Measurements from ENCODE around the gene ITGA8. TPM values are rescaled to one million over a fixed set of nuclear protein-coding genes. Genes with fewer than 3 reads are reported as not detected.
A peak's percentile ranks its signal among the peaks of the same experiment; 100 is the strongest.

The ITGA8 gene
- total and polyA plus RNA-seq, 4 donors = 149 to 885 (median 426) TPM

DNA sequence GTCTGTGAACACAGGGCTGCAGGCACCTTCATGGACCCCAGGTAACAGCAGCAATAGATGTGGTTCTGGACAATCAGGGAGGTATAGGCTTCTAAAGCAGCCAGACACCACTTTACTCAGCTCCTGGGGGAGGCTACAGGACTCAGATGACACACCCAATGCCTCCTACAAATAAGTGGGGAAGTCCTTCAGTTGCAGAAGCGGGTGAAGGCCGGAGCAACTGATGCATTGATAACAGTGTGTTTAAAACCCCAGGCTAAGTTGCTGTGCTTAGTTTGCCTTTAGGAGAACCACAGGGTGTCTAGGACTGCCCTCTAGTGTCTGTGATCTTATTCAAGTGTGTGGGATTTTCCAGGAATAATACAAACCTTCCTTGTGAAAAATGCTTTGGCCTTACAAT lies 5.9 kb upstream of the ITGA8 start:
- intact Hi-C loops (cut with DNase I) = loop anchor here in 1 of 2 donors (5.0 kb wide), 1 partner anchor 62 kb away; no protein-coding TSS in a partner anchor
- 0% methylated on average over 2 of the region's 2 CpGs for WGBS, 2 donors
- DNase-seq (no peak), ATAC-seq (ENCODE audit: low FRiP score) (peak; percentile 84)
- no peaks in the 10 kb centered on the region for H3K27me3 ChIP-seq (ENCODE audit: control insufficient read depth in 1 of 2, insufficient read depth in 2 of 2, low read length in 1 of 2)
- H3K9me3 ChIP-seq (ENCODE audit: control insufficient read depth, low read length) = no peaks in the 10 kb centered on the region
- no peak overlapping the region for H3K4me3 ChIP-seq (ENCODE audit: low read length in 2 of 2)
- H3K36me3 ChIP-seq (ENCODE audit: control insufficient read depth in 1 of 2, insufficient read depth in 2 of 2, low read length in 1 of 2) = no peaks in the 10 kb centered on the region
- H3K4me1 ChIP-seq (ENCODE audit: control insufficient read depth in 1 of 2, insufficient read depth in 2 of 2, low read length in 2 of 2) = peaks cover 0 to 8% of the 10 kb centered on the region in 2 donors
- H3K27ac ChIP-seq (ENCODE audit: low read depth in 1 of 2, low read length in 2 of 2) = peak overlapping the region; percentile 69 to 87

DNA sequence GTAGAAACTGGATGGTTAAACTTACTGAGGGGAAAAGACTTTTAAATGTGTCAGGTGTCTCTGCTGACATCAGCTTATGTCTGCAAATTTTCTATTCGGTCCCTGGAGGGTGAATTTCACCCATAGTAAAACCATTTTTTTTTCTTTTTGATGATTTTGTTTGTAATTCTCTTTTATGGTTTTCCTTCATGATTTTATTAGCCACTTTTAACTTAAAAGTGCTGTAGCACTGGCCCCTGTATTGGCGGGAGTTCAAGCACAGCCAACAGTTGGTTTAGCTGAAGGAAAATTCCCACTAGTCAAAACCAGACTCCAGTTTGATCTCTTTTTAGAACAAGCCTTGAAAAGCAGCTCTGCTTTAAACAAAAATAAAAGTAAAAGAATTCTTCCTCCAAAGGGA lies 5.0 kb upstream of the ITGA8 start:
- no peak for ATAC-seq (ENCODE audit: low FRiP score)
- Histone ChIP-seq H3K9me3 (ENCODE audit: control insufficient read depth, low read length) (no peaks in the 10 kb centered on the region), H3K36me3 (ENCODE audit: control insufficient read depth in 1 of 2, insufficient read depth in 2 of 2, low read length in 1 of 2) (no peaks in the 10 kb centered on the region), H3K4me1 (ENCODE audit: control insufficient read depth in 1 of 2, insufficient read depth in 2 of 2, low read length in 2 of 2) (peaks cover 0 to 8% of the 10 kb centered on the region in 2 donors), H3K27ac (ENCODE audit: low read depth in 1 of 2, low read length in 2 of 2) (peak overlapping the region; percentile 60 to 87), H3K4me3 (ENCODE audit: low read length in 2 of 2) (no peak overlapping the region), H3K27me3 (ENCODE audit: control insufficient read depth in 1 of 2, insufficient read depth in 2 of 2, low read length in 1 of 2) (no peaks in the 10 kb centered on the region)
- 6 to 8% methylated on average over 2 of the region's 2 CpGs for WGBS, 2 donors
- intact Hi-C loops (cut with DNase I) = loop anchor here (5.0 kb wide), 3 partner anchors 58 to 98 kb away; no protein-coding TSS in a partner anchor
- DNase-seq = no peak

DNA sequence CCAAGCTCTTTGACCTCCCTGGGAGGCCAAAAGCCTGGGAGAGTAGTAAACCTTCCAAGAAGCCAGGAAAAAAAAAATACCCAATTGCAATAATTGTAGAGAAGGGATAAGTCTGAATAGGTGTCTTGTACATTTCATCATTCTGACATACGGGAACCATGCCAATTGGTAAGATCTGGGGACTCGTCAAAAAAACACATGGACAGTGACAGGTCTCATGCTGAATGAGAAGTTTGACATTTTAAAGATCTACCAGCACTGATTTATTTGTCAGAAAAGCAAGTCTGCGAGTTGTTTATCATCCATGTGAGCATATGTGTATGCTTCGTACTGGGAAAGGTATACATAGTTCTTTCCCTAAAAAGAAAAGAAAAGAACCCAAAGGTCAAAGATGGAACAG lies 4.1 kb upstream of the ITGA8 start:
- 8 to 10% methylated on average over 4 of the region's 4 CpGs for WGBS, 2 donors
- peak overlapping the region; percentile 78 to 86 for H3K27ac ChIP-seq (ENCODE audit: low read depth in 1 of 2, low read length in 2 of 2)
- intact Hi-C loops (cut with DNase I) = loop anchor here (5.0 kb wide), 2 partner anchors 58 to 98 kb away; no protein-coding TSS in a partner anchor
- ATAC-seq (ENCODE audit: low FRiP score) (no peak), DNase-seq (no peak)
- H3K9me3 ChIP-seq (ENCODE audit: control insufficient read depth, low read length) = no peaks in the 10 kb centered on the region
- H3K4me1 ChIP-seq (ENCODE audit: control insufficient read depth in 1 of 2, insufficient read depth in 2 of 2, low read length in 2 of 2) = peaks cover 0 to 8% of the 10 kb centered on the region in 2 donors
- H3K36me3 ChIP-seq (ENCODE audit: control insufficient read depth in 1 of 2, insufficient read depth in 2 of 2, low read length in 1 of 2) = no peaks in the 10 kb centered on the region
- no peaks in the 10 kb centered on the region for H3K27me3 ChIP-seq (ENCODE audit: control insufficient read depth in 1 of 2, insufficient read depth in 2 of 2, low read length in 1 of 2)
- H3K4me3 ChIP-seq (ENCODE audit: low read length in 2 of 2) = no peak overlapping the region

DNA sequence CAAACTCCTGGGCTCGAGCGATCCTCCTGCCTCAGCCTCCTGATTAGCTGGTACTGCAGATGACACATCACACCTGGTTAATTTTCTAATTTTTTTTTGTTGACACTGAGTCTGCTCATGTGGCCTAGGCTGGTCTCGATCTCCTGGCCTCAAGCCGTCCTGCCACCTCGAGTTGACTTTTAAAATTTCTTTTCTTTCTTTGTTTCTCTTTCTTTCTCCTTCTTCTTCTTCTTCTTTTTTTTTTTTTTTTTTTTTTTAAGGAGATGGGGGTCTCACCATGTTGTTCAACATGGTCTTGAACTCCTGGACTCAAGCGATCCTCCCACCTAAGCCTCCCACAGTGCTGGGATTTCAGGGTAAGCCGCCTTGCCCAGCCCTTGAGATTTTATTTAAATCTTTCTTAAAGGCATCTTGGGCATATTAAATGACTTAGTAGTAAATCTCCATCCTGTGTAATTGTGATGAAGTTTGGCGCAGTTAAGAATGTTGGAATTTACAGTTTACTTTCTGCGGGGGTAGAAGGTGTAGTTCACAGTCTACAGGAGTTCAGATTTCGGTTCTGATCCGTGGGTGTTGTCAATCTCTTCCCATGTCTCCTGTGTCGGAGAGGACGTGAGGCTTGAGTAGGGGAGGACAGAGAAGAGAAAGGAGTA lies 1.0 kb upstream of the ITGA8 start:
- Histone ChIP-seq H3K9me3 (ENCODE audit: control insufficient read depth, low read length) (no peaks in the 10 kb centered on the region), H3K27ac (ENCODE audit: low read depth in 1 of 2, low read length in 2 of 2) (peak overlapping the region; percentile 45 to 48), H3K4me3 (ENCODE audit: low read length in 2 of 2) (no peak overlapping the region), H3K4me1 (ENCODE audit: control insufficient read depth in 1 of 2, insufficient read depth in 2 of 2, low read length in 2 of 2) (peaks cover 0 to 8% of the 10 kb centered on the region in 2 donors), H3K36me3 (ENCODE audit: control insufficient read depth in 1 of 2, insufficient read depth in 2 of 2, low read length in 1 of 2) (peaks cover 0 to under 1% of the 10 kb centered on the region in 2 donors), H3K27me3 (ENCODE audit: control insufficient read depth in 1 of 2, insufficient read depth in 2 of 2, low read length in 1 of 2) (no peaks in the 10 kb centered on the region)
- ATAC-seq (ENCODE audit: low FRiP score) (no peak), DNase-seq (no peak)
- WGBS, 2 donors = 92 to 94% methylated on average over 13 of the region's 13 CpGs
- intact Hi-C loops (cut with DNase I) = loop anchor here (2.0 to 5.0 kb wide), 3 partner anchors 62 to 104 kb away; no protein-coding TSS in a partner anchor

DNA sequence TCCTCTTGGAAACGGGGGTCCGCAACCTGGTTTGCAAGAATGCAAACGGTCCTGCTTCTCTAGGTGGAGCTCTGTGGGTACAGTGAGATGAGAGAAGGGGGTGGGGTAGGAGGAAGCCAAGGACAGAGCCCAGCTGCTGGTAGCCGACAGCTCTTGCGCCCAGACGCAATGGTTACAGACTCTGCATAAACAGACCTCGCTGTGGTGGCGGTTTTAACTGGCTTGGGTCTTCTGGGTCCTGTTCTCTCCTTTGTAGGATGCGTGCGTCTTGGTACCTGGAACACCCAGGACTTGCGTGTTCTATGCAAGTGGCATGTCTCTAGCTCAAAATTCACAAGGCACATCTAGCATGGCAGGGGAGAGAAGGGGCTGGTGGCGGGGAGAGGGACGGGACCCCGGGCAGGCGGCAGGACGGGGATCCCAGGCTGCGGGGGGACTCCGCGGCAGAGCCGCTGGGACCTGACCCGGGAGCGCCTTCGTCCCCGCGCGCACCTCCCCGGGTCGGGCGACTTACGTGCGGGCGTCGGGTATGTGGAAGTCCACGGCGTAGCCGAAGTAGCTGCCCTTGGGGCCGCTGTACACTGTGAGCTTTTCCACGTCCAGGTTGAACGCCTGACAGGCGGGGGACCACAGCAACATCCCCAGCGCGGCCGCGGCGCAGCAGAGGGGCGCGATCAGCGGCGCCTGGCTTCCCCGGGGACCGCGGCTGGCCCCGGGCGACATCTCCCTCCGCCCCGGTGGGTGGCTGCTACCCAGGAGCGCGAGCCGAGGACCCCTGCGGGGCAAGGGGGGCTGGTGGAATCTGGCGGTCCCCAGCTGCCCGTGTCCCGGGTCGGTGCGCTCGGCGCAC lies 448 bp downstream of the ITGA8 start:
- DNase-seq (no peak), ATAC-seq (ENCODE audit: low FRiP score) (peak; percentile 74)
- peak overlapping the region; percentile 95 for H3K4me3 ChIP-seq (ENCODE audit: low read length in 2 of 2)
- H3K27ac ChIP-seq (ENCODE audit: low read depth in 1 of 2, low read length in 2 of 2) = peak overlapping the region; percentile 16 to 61
- intact Hi-C loops (cut with DNase I) = loop anchor here (2.0 to 10.0 kb wide), 5 partner anchors 74 to 287 kb away; no protein-coding TSS in a partner anchor
- H3K9me3 ChIP-seq (ENCODE audit: control insufficient read depth, low read length) = no peaks in the 10 kb centered on the region
- H3K36me3 ChIP-seq (ENCODE audit: control insufficient read depth in 1 of 2, insufficient read depth in 2 of 2, low read length in 1 of 2) = peaks cover 0 to 5% of the 10 kb centered on the region in 2 donors
- H3K27me3 ChIP-seq (ENCODE audit: control insufficient read depth in 1 of 2, insufficient read depth in 2 of 2, low read length in 1 of 2) = no peaks in the 10 kb centered on the region
- WGBS, 2 donors = 0 to 1% methylated on average over 55 to 67 of the region's 67 CpGs
- H3K4me1 ChIP-seq (ENCODE audit: control insufficient read depth in 1 of 2, insufficient read depth in 2 of 2, low read length in 2 of 2) = no peaks in the 10 kb centered on the region

DNA sequence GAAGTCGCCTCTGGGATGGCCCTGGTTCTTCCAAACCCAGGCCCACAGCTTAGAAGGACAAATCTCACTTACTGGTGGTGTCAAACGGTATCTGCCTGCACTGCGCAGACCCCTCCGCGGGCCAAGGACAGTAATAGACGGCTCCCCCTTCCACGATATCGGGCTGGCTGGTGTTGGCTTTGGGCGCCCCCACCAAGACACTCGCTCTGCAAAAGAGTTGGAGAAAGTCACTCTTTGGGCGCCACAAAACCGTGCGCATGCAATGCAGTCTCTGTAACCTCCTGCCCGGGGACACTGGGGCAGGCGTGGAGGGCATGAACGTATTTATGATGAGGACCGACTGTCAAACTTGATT lies 1.1 kb downstream of the ITGA8 start:
- Histone ChIP-seq H3K27me3 (ENCODE audit: control insufficient read depth in 1 of 2, insufficient read depth in 2 of 2, low read length in 1 of 2) (no peaks in the 10 kb centered on the region), H3K4me1 (ENCODE audit: control insufficient read depth in 1 of 2, insufficient read depth in 2 of 2, low read length in 2 of 2) (no peaks in the 10 kb centered on the region), H3K27ac (ENCODE audit: low read depth in 1 of 2, low read length in 2 of 2) (peak overlapping the region; percentile 6 to 61), H3K36me3 (ENCODE audit: control insufficient read depth in 1 of 2, insufficient read depth in 2 of 2, low read length in 1 of 2) (peaks cover 0 to 5% of the 10 kb centered on the region in 2 donors), H3K9me3 (ENCODE audit: control insufficient read depth, low read length) (no peaks in the 10 kb centered on the region), H3K4me3 (ENCODE audit: low read length in 2 of 2) (peak overlapping the region; percentile 95)
- WGBS, 2 donors = 1 to 2% methylated on average over 17 of the region's 17 CpGs
- DNase-seq = no peak
- peak; percentile 9 for ATAC-seq (ENCODE audit: low FRiP score)
- intact Hi-C loops (cut with DNase I) = loop anchor here (2.0 to 10.0 kb wide), 5 partner anchors 74 to 286 kb away; no protein-coding TSS in a partner anchor

DNA sequence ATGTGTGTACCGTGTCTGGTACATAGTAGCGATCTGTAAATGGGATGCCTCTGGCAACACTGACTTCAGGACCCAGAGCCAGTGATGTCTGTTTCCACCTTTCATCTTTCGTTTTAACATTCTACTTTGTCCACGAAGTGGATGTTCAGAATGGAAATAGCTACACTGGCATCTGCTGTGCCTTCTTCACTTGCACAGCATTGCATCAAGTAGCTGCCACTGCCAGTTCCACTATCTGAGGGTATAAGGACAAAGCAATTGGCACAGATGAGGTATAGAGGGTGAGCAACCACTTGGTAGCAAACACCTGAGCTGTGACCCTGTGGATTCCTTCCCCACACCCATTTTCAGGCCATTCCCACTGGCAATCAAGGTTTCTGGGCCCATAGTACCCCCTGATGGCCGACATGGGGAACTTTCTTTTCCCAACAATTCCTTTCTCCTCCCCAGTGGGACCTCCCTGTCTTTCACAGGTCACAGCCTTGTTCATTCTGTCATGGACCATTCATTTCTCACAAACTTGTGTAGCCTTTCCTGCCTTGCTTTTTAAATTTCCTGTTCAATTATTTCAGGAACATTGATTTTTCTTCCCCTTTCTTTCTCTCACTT lies 4.0 kb downstream of the ITGA8 start:
- Histone ChIP-seq H3K27me3 (ENCODE audit: control insufficient read depth in 1 of 2, insufficient read depth in 2 of 2, low read length in 1 of 2) (no peaks in the 10 kb centered on the region), H3K4me3 (ENCODE audit: low read length in 2 of 2) (peak overlapping the region; percentile 82 to 86), H3K27ac (ENCODE audit: low read depth in 1 of 2, low read length in 2 of 2) (peak overlapping the region in 1 of 2 donors; percentile 31), H3K4me1 (ENCODE audit: control insufficient read depth in 1 of 2, insufficient read depth in 2 of 2, low read length in 2 of 2) (no peaks in the 10 kb centered on the region), H3K9me3 (ENCODE audit: control insufficient read depth, low read length) (no peaks in the 10 kb centered on the region), H3K36me3 (ENCODE audit: control insufficient read depth in 1 of 2, insufficient read depth in 2 of 2, low read length in 1 of 2) (peaks cover 0 to 5% of the 10 kb centered on the region in 2 donors)
- WGBS, 2 donors = 4 to 6% methylated on average over 5 of the region's 5 CpGs
- ATAC-seq (ENCODE audit: low FRiP score) (peak; percentile 48), DNase-seq (no peak)
- intact Hi-C loops (cut with DNase I) = loop anchor here (5.0 to 10.0 kb wide), 4 partner anchors 71 to 283 kb away; no protein-coding TSS in a partner anchor

DNA sequence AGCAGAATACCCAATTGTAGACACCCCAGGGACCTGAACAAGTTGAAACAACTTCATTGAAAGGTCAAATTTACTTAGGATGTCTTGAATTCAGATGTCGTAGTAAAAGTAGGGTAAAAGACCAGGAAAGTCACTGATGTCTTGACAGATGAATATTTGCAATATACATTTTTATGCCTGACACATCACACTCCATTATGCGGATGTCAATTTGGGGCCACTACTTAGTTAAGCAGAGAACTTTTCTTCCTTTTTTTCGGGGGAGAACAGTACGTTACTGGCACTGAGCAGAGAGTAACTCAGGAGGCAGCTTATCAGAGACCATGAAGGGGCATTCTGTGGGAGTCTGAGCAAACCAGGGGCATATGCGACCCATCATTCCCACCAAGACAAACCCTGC lies 4.9 kb downstream of the ITGA8 start:
- 12 to 13% methylated on average over 5 of the region's 5 CpGs for WGBS, 2 donors
- H3K4me1 ChIP-seq (ENCODE audit: control insufficient read depth in 1 of 2, insufficient read depth in 2 of 2, low read length in 2 of 2) = peaks cover 0 to 2% of the 10 kb centered on the region in 2 donors
- peak overlapping the region; percentile 82 to 86 for H3K4me3 ChIP-seq (ENCODE audit: low read length in 2 of 2)
- intact Hi-C loops (cut with DNase I) = loop anchor here (5.0 to 10.0 kb wide), 4 partner anchors 70 to 283 kb away; no protein-coding TSS in a partner anchor
- no peak for ATAC-seq (ENCODE audit: low FRiP score)
- H3K27ac ChIP-seq (ENCODE audit: low read depth in 1 of 2, low read length in 2 of 2) = peak overlapping the region in 1 of 2 donors; percentile 78
- DNase-seq = no peak
- no peaks in the 10 kb centered on the region for H3K9me3 ChIP-seq (ENCODE audit: control insufficient read depth, low read length)
- H3K27me3 ChIP-seq (ENCODE audit: control insufficient read depth in 1 of 2, insufficient read depth in 2 of 2, low read length in 1 of 2) = no peaks in the 10 kb centered on the region
- peaks cover 0 to 5% of the 10 kb centered on the region in 2 donors for H3K36me3 ChIP-seq (ENCODE audit: control insufficient read depth in 1 of 2, insufficient read depth in 2 of 2, low read length in 1 of 2)
